PC-9 (cell line): Measurements from ENCODE around the gene CD3G. TPM values are rescaled to one million over a fixed set of nuclear protein-coding genes. Genes with fewer than 3 reads are reported as not detected.

Experiments used
- BruUV-seq: library from RNA; stranded (reverse); fragments of 400-500 nt; replicated peaks from 2 replicates; lab custom pipeline; 2021; lab: Mats Ljungman, UMichigan
- CTCF ChIA-PET: fragments of 300-600 bp; sonication (Branson Sonifier 250); formaldehyde crosslinking; loops from one replicate; lab custom pipeline; 2022; ENCODE audit warnings: antibody characterized with exemption; lab: Charles Lee
- POLR2A ChIA-PET: fragments of 300-600 bp; sonication (Branson Sonifier 250); formaldehyde crosslinking; loops from one replicate; lab custom pipeline; 2022; ENCODE audit warnings: antibody characterized with exemption; ENCODE audit not compliant: unreplicated experiment; lab: Charles Lee
- DNase-seq, 2 experiments: peaks; one replicate each; pipeline versions ENCODE4 v3.0.0 to v3.0.0-alpha.2; 2015 to 2022; ENCODE audit warnings: mixed read lengths in 1 of 2
- H2AFZ ChIP-seq: fragments of 200-600 bp; sonication (generic); 2 replicates; pipeline ENCODE4 v1.8.1; 2017; ENCODE audit warnings: antibody characterized with exemption
- H3F3A ChIP-seq: fragments of 200-600 bp; sonication (generic); 2 replicates; pipeline ENCODE4 v1.8.1; 2017; ENCODE audit warnings: antibody characterized with exemption, mild to moderate bottlenecking, low read depth; ENCODE audit not compliant: insufficient read depth
- H3K27ac ChIP-seq: fragments of 200-600 bp; sonication (generic); 2 replicates; pipeline ENCODE4 v1.6.1; 2016; ENCODE audit warnings: mixed run types
- H3K27me3 ChIP-seq: fragments of 200-600 bp; sonication (generic); 2 replicates; pipeline ENCODE4 v1.6.1; 2016; ENCODE audit warnings: low read depth, mixed run types; ENCODE audit not compliant: insufficient read depth
- H3K36me3 ChIP-seq: fragments of 200-600 bp; sonication (generic); 2 replicates; pipeline ENCODE4 v1.6.1; 2016; ENCODE audit warnings: low read depth, mixed run types
- H3K4me1 ChIP-seq: fragments of 200-600 bp; sonication (generic); replicated peaks from 2 replicates; pipeline ENCODE4 v1.6.1; 2016; ENCODE audit warnings: mixed run types; ENCODE audit not compliant: insufficient read depth
- H3K4me2 ChIP-seq: fragments of 200-600 bp; sonication (generic); 2 replicates; pipeline ENCODE4 v1.6.1; 2017; ENCODE audit warnings: mixed run types
- H3K4me3 ChIP-seq: fragments of 200-600 bp; sonication (generic); 2 replicates; pipeline ENCODE4 v1.6.1; 2016; ENCODE audit warnings: mixed run types
- H3K79me2 ChIP-seq: fragments of 200-600 bp; sonication (generic); 2 replicates; pipeline ENCODE4 v1.6.1; 2017; ENCODE audit warnings: low read depth, mixed run types
- H3K9me2 ChIP-seq: fragments of 200-600 bp; sonication (generic); 2 replicates; pipeline ENCODE4 v1.8.1; 2017; ENCODE audit warnings: mild to moderate bottlenecking; ENCODE audit not compliant: insufficient read depth
- H3K9me3 ChIP-seq: fragments of 200-600 bp; sonication (generic); 2 replicates; pipeline ENCODE4 v1.8.1; 2016; ENCODE audit warnings: low read depth; ENCODE audit not compliant: insufficient read depth
- H4K20me1 ChIP-seq: fragments of 200-600 bp; sonication (generic); 2 replicates; pipeline ENCODE4 v1.8.1; 2017; ENCODE audit not compliant: insufficient read depth
- EZH2 ChIP-seq: fragments of 200-600 bp; sonication (generic); IDR thresholded peaks from 2 replicates; pipeline ENCODE4 v1.8.0; 2017; ENCODE audit warnings: antibody characterized with exemption, low read depth
- intact Hi-C: fragments of 100-400 bp; cut with micrococcal nuclease; formaldehyde crosslinking; loops from one replicate; pipeline ENCODE4 v1.10.0; 2022; ENCODE audit not compliant: unreplicated experiment
- total RNA-seq: library from RNA; stranded (reverse); gene quantifications from 2 replicates; pipeline ENCODE4 v1.2.3, GENCODE V29; 2021
- TF ChIP-seq, protein P1 (sequence below): fragments of 200-600 bp; sonication (generic); conservative IDR thresholded peaks from 2 replicates; pipeline ENCODE4 v1.6.1; 2017; ENCODE audit warnings: mixed run types, antibody characterized with exemption, mild to moderate bottlenecking, moderate library complexity

CD3G gene
- total RNA-seq, 1 experiment from 2014 or later, result not detected

DNA sequence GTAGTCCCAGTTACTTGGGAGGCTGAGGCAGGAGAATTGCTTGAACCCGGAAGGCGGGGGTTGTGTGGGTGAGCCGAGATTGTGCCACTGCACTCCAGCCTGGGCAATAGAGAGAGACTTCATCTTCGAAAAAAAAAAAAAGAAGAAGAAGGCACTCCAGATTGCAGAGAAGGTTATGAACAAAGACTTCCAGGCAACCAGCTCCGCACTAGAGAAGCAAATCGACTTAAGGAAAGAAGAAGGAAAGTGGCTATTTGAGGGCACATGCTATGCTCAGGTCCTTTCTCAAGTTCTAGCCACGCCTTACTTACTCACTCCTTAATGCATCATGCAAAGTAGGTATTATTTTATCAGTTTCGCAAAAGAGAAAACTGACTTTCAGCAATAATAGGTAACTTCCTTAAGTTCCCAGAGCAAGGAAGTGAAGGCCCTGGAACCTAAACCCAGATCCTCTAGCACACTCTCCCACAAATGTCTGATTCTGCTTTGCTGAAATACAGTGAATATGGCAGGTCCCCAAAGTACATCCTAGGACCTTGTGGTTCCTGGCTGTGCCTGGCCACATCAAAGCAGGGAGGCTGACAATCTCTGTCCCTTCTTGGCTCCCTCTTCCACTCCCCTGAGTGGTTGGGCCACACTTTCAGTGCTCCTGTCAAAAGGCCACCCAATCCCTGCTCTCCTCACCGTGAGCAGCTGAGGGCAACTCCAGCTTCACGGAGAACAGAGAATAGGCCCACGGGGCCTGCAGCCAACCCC is 25.4 kb upstream of the CD3G start:
- Histone ChIP-seq H3K9me2 (no peaks in the 10 kb centered on the region), H3K4me3 (no peak overlapping the region), H3K79me2 (no peaks in the 10 kb centered on the region), H4K20me1 (no peaks in the 10 kb centered on the region), H3K27ac (no peak overlapping the region), H3K9me3 (no peaks in the 10 kb centered on the region), H3K27me3 (no peaks in the 10 kb centered on the region), H2AFZ (no peak overlapping the region), H3K4me1 (peaks cover 94% of the 10 kb centered on the region), H3K4me2 (peak overlapping the region; percentile 69), H3K36me3 (no peaks in the 10 kb centered on the region), H3F3A (peaks cover 49% of the 10 kb centered on the region)
- ChIA-PET POLR2A (no interaction called here), CTCF (interaction anchor here (0.6 kb wide), 1 partner anchor 19 kb away, joined by 5 read pairs; no protein-coding TSS in a partner anchor)
- peak in 1 of 2 experiments; percentile 85 for DNase-seq
- no TSS peak for BruUV-seq
- intact Hi-C loops, result no loop called here
- no peak for TF ChIP-seq EZH2
- TF ChIP-seq, protein P1, sequence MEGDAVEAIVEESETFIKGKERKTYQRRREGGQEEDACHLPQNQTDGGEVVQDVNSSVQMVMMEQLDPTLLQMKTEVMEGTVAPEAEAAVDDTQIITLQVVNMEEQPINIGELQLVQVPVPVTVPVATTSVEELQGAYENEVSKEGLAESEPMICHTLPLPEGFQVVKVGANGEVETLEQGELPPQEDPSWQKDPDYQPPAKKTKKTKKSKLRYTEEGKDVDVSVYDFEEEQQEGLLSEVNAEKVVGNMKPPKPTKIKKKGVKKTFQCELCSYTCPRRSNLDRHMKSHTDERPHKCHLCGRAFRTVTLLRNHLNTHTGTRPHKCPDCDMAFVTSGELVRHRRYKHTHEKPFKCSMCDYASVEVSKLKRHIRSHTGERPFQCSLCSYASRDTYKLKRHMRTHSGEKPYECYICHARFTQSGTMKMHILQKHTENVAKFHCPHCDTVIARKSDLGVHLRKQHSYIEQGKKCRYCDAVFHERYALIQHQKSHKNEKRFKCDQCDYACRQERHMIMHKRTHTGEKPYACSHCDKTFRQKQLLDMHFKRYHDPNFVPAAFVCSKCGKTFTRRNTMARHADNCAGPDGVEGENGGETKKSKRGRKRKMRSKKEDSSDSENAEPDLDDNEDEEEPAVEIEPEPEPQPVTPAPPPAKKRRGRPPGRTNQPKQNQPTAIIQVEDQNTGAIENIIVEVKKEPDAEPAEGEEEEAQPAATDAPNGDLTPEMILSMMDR, result no peak

DNA sequence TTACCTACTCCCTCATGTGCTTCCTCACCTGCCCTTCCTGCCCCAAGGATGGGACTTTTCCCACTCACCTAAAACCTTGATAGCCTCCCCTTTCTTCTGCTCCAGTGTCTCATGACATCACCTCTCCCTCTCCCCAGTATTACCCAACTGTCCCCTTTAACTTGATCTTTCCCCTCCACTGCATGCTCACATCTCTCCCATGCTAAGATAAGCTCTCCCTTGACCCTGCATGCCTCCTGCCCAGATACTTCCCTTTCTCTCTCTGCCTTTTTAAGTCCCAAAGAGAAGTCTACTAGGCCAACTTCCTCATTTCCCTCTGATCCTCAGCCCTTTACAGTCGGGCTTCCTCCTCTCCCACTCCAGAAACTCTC is 24.8 kb upstream of the CD3G start:
- DNase-seq, result no peak
- H3K27ac ChIP-seq, result no peak overlapping the region
- H4K20me1 ChIP-seq, result no peaks in the 10 kb centered on the region
- H3K79me2 ChIP-seq, result no peaks in the 10 kb centered on the region
- ChIA-PET CTCF (no interaction called here), POLR2A (no interaction called here)
- H3K36me3 ChIP-seq, result no peaks in the 10 kb centered on the region
- intact Hi-C loops, result no loop called here
- no peak overlapping the region for H3K4me3 ChIP-seq
- no peaks in the 10 kb centered on the region for H3K9me2 ChIP-seq
- H3K4me1 ChIP-seq, result peaks cover 88% of the 10 kb centered on the region
- H2AFZ ChIP-seq, result no peak overlapping the region
- no TSS peak for BruUV-seq
- no peaks in the 10 kb centered on the region for H3K9me3 ChIP-seq
- H3F3A ChIP-seq, result peaks cover 49% of the 10 kb centered on the region
- H3K4me2 ChIP-seq, result peak overlapping the region; percentile 69
- TF ChIP-seq, protein P1, result no peak
- TF ChIP-seq EZH2, result no peak
- no peaks in the 10 kb centered on the region for H3K27me3 ChIP-seq

DNA sequence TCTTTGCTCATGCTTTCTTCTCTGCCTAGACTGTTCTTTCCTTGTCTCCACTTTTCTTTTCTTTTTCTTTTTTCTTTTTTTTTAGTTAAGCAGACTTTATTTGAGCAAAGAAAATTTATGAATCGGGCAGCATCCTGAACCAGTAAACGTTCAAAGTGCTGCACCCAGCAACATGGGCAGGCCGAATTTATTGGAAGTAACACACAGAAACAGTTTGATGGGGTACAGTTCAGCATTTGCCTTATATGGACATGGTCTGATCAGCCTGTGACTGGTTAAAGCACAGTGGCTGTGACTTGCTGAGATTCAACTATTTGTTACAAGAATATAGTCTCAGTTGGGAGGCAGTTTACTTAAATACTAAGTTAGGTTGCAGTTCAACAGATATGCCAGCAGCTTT is 23.6 kb upstream of the CD3G start:
- Histone ChIP-seq H3F3A (peaks cover 45% of the 10 kb centered on the region), H2AFZ (no peak overlapping the region), H3K27me3 (no peaks in the 10 kb centered on the region), H3K9me2 (no peaks in the 10 kb centered on the region), H3K36me3 (no peaks in the 10 kb centered on the region), H3K79me2 (no peaks in the 10 kb centered on the region), H3K4me3 (no peak overlapping the region), H3K4me2 (peak overlapping the region; percentile 69), H3K9me3 (no peaks in the 10 kb centered on the region), H4K20me1 (no peaks in the 10 kb centered on the region), H3K4me1 (peaks cover 76% of the 10 kb centered on the region), H3K27ac (0 out of 2 replicates have a peak overlapping the region, but pooled peaks have one; percentile 78)
- no peak for TF ChIP-seq EZH2
- TF ChIP-seq, protein P1, result no peak
- no TSS peak for BruUV-seq
- POLR2A ChIA-PET, result no interaction called here
- intact Hi-C loops, result no loop called here
- no peak for DNase-seq
- CTCF ChIA-PET, result no interaction called here
